Naive B cell (primary cell): ENCODE measurements around the gene ADGRG3. TPM values are rescaled to one million over a fixed set of nuclear protein-coding genes. Genes with fewer than 3 reads are reported as not detected.

Experiments used
- ATAC-seq, 2 donors: fragments of 150-1000 bp; cut with Tn5 transposase; 2 replicates each; pipeline ENCODE4 v1.10.0; 2021; ENCODE audit warnings: low read depth in 2 of 2, mild to moderate bottlenecking in 2 of 2, moderate library complexity in 2 of 2
- DNase-seq: peaks from one replicate; pipeline ENCODE4 v3.0.0; 2022
- H3K27ac Mint-ChIP-seq, 6 donors: one replicate each; pipeline ENCODE4 v1.8.0; 2020 to 2022; ENCODE audit warnings: mild to moderate bottlenecking in 6 of 6, mixed read lengths in 6 of 6, moderate library complexity in 5 of 6, inconsistent platforms in 2 of 6
- H3K27me3 Mint-ChIP-seq, 3 donors: one replicate each; pipeline ENCODE4 v1.8.0; 2021 to 2022; ENCODE audit warnings: mixed read lengths in 3 of 3, mild to moderate bottlenecking in 1 of 3
- H3K36me3 Mint-ChIP-seq, 2 donors: one replicate each; pipeline ENCODE4 v1.8.0; 2020 to 2022; ENCODE audit warnings: mixed read lengths in 2 of 2, inconsistent platforms in 1 of 2, mild to moderate bottlenecking in 1 of 2
- H3K4me1 Mint-ChIP-seq, 3 donors: one replicate each; pipeline ENCODE4 v1.8.0; 2020 to 2022; ENCODE audit warnings: mixed read lengths in 3 of 3, inconsistent platforms in 1 of 3, mild to moderate bottlenecking in 1 of 3, moderate library complexity in 1 of 3
- H3K4me3 Mint-ChIP-seq, 8 donors: one replicate each; pipeline ENCODE4 v1.8.0; 2020 to 2022; ENCODE audit warnings: mild to moderate bottlenecking in 8 of 8, mixed read lengths in 8 of 8, moderate library complexity in 8 of 8, inconsistent platforms in 2 of 8
- H3K9me3 Mint-ChIP-seq, 7 donors: one replicate each; pipeline ENCODE4 v1.8.0; 2020 to 2022; ENCODE audit warnings: mixed read lengths in 7 of 7, mild to moderate bottlenecking in 5 of 7, inconsistent platforms in 2 of 7, moderate library complexity in 1 of 7
- polyA plus RNA-seq, 6 donors: library from polyadenylated mRNA; unstranded; fragments of 300-500 nt; fragmentation: Illumina TruSeq; gene quantifications; one replicate each; pipeline ENCODE4 v1.2.3, GENCODE V29; 2021; ENCODE audit warnings: low read depth in 6 of 6

Gene ADGRG3
- polyA plus RNA-seq, 6 donors from 2014 or later, result 0.11 to 0.55 TPM; not detected in 4

DNA sequence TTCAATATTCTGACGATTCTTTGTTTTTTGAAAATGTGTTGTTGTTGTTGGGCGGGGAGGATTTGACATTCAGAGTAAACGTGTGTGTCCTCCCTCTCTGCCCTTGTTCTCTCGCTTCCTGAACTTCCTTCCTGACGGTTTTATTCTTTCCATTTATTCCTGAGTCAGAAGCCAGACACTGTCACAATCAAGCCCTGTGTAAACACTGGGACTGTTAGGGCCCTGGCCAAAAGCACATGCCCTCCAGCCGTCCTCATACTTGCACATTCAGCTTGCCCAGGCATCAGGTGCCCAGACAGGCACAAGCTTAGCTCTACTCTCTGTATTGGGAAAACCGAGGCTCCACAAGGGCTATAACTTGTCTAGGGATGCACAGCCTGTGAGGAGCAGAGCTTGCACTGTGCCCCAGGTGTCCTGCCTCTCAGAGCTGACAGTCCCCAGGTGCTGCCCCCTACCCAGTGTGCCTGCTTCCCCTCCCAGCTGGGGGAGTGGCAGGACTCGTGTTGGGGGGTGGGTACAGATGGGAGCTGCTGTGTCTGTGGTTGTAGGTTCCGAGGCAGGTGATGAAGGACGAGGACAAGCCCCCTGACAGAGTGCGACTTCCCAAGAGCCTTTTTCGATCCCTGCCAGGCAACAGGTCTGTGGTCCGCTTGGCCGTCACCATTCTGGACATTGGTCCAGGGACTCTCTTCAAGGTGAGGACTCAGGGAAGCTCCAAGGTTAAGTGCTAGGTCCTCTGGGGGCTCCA lies 9.7 kb downstream of the ADGRG3 start:
- ATAC-seq (no peak), DNase-seq (no peak)
- Mint-ChIP-seq H3K27me3 (peaks cover 0 to 9% (median 0%) of the 10 kb centered on the region in 3 donors), H3K36me3 (no peaks in the 10 kb centered on the region), H3K9me3 (no peaks in the 10 kb centered on the region), H3K4me1 (peaks cover 0 to 7% (median 0%) of the 10 kb centered on the region in 3 donors), H3K4me3 (no peak overlapping the region), H3K27ac (peak overlapping the region in 1 of 6 donors; percentile 15)

- Mint-ChIP-seq H3K36me3 (no peaks in the 10 kb centered on the region), H3K4me1 (peaks cover 0 to 7% (median 0%) of the 10 kb centered on the region in 3 donors), H3K4me3 (no peak overlapping the region), H3K27ac (peak overlapping the region in 2 of 6 donors; percentile 19 to 22), H3K27me3 (no peaks in the 10 kb centered on the region), H3K9me3 (no peaks in the 10 kb centered on the region)
- ATAC-seq (no peak), DNase-seq (no peak)
These were observed 10.9 kb downstream of the ADGRG3 start for GRCh38 chr16:57679016-57679415.

- H3K27ac Mint-ChIP-seq, result peak overlapping the region in 2 of 6 donors; percentile 44 to 74
- no peak overlapping the region for H3K4me3 Mint-ChIP-seq
- H3K27me3 Mint-ChIP-seq, result no peaks in the 10 kb centered on the region
- no peaks in the 10 kb centered on the region for H3K36me3 Mint-ChIP-seq
- H3K9me3 Mint-ChIP-seq, result no peaks in the 10 kb centered on the region
- no peak for DNase-seq
- peaks cover 0 to 7% (median 0%) of the 10 kb centered on the region in 3 donors for H3K4me1 Mint-ChIP-seq
- no peak for ATAC-seq
These were observed 11.8 kb downstream of the ADGRG3 start for GRCh38 chr16:57679767-57680482.

DNA sequence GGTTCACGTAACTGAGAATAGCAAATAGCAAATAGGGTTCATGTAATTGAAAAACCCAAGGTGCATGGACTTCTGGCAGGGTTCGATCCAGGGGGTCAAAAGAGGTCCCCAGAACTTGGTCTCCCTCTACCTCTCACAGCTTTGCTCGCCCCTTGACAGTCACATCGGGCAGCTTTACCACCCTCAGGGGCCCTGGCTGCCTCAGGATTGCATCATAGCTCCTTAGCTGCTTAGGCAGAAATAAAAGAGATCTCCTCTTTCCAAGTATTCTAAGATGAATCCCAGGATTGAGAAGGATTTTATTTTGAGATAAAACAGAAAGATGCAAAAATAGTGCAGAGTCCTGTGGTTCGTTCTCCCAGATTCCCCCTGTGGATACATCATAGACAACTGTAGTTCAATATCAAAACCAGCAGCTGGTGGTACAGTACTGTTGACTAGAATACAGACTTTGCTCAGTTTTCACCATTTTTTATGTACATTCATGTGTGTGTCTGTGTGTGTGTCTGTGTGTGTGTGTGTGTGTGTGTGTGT lies 12.8 kb downstream of the ADGRG3 start:
- Mint-ChIP-seq H3K27ac (no peak overlapping the region), H3K27me3 (no peaks in the 10 kb centered on the region), H3K4me3 (no peak overlapping the region), H3K36me3 (no peaks in the 10 kb centered on the region), H3K9me3 (no peaks in the 10 kb centered on the region), H3K4me1 (peaks cover 0 to 7% (median 0%) of the 10 kb centered on the region in 3 donors)
- no peak for ATAC-seq
- DNase-seq, result no peak

GRCh38 chr16:57681950-57682728 lies 14.0 kb downstream of the ADGRG3 start:
- no peak overlapping the region for H3K4me3 Mint-ChIP-seq
- peaks cover 0 to 7% (median 0%) of the 10 kb centered on the region in 3 donors for H3K4me1 Mint-ChIP-seq
- H3K27me3 Mint-ChIP-seq, result no peaks in the 10 kb centered on the region
- DNase-seq, result no peak
- H3K9me3 Mint-ChIP-seq, result no peaks in the 10 kb centered on the region
- no peak overlapping the region for H3K27ac Mint-ChIP-seq
- no peak for ATAC-seq
- H3K36me3 Mint-ChIP-seq, result no peaks in the 10 kb centered on the region

- no peak for ATAC-seq
- peaks cover 0 to 7% (median 0%) of the 10 kb centered on the region in 3 donors for H3K4me1 Mint-ChIP-seq
- H3K9me3 Mint-ChIP-seq, result no peaks in the 10 kb centered on the region
- no peak for DNase-seq
- no peak overlapping the region for H3K4me3 Mint-ChIP-seq
- no peaks in the 10 kb centered on the region for H3K36me3 Mint-ChIP-seq
- H3K27ac Mint-ChIP-seq, result no peak overlapping the region
- H3K27me3 Mint-ChIP-seq, result no peaks in the 10 kb centered on the region
These were observed 14.9 kb downstream of the ADGRG3 start for GRCh38 chr16:57682809-57683635.

GRCh38 chr16:57683636-57684545 lies 15.8 kb downstream of the ADGRG3 start:
- no peak for ATAC-seq
- Mint-ChIP-seq H3K4me3 (no peak overlapping the region), H3K36me3 (no peaks in the 10 kb centered on the region), H3K27ac (peak overlapping the region in 1 of 6 donors; percentile 48), H3K9me3 (no peaks in the 10 kb centered on the region), H3K4me1 (peaks cover under 1 to 7% (median 3%) of the 10 kb centered on the region in 3 donors), H3K27me3 (no peaks in the 10 kb centered on the region)
- no peak for DNase-seq

- Mint-ChIP-seq H3K4me3 (no peak overlapping the region), H3K27me3 (no peaks in the 10 kb centered on the region), H3K9me3 (no peaks in the 10 kb centered on the region), H3K36me3 (no peaks in the 10 kb centered on the region), H3K27ac (peak overlapping the region in 2 of 6 donors; percentile 48 to 83), H3K4me1 (peaks cover 10 to 12% (median 10%) of the 10 kb centered on the region in 3 donors)
- no peak for ATAC-seq
- DNase-seq, result no peak
These were observed 16.7 kb downstream of the ADGRG3 start for GRCh38 chr16:57684626-57685358.

- Mint-ChIP-seq H3K9me3 (no peaks in the 10 kb centered on the region), H3K27me3 (no peaks in the 10 kb centered on the region), H3K36me3 (no peaks in the 10 kb centered on the region), H3K27ac (peak overlapping the region in 1 of 6 donors; percentile 11), H3K4me3 (no peak overlapping the region), H3K4me1 (peaks cover 12 to 21% (median 14%) of the 10 kb centered on the region in 3 donors)
- DNase-seq (no peak), ATAC-seq (no peak)
These were observed 17.5 kb downstream of the ADGRG3 start for GRCh38 chr16:57685633-57686032.

DNA sequence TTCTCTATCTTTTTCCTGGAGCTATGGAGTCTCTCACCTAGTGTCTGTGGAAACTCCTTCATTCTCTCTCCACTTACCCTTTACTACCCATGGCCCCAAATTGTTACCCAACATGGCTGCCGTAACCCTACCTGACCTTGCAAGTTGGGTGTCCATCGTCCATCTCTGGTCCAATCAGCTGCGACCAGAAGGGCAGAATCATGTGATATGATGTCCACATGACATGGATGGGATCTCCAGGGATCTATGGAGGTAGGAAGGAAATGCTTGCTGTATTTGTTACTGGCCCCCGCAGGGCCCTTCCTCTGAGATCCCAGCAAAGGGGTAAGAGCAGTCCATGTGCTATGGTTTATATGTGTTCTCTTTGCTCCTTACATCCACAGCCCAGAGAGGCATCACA lies 18.5 kb downstream of the ADGRG3 start:
- H3K9me3 Mint-ChIP-seq, result no peaks in the 10 kb centered on the region
- H3K36me3 Mint-ChIP-seq, result no peaks in the 10 kb centered on the region
- no peak overlapping the region for H3K4me3 Mint-ChIP-seq
- DNase-seq (no peak), ATAC-seq (no peak)
- peak overlapping the region in 1 of 6 donors; percentile 14 for H3K27ac Mint-ChIP-seq
- H3K27me3 Mint-ChIP-seq, result no peaks in the 10 kb centered on the region
- peaks cover 17 to 30% (median 19%) of the 10 kb centered on the region in 3 donors for H3K4me1 Mint-ChIP-seq

- Mint-ChIP-seq H3K27ac (peak overlapping the region; percentile 76 to 97 (median 90)), H3K36me3 (no peaks in the 10 kb centered on the region), H3K4me1 (peaks cover 17 to 33% (median 23%) of the 10 kb centered on the region in 3 donors), H3K9me3 (no peaks in the 10 kb centered on the region), H3K27me3 (no peaks in the 10 kb centered on the region), H3K4me3 (no peak overlapping the region)
- ATAC-seq (no peak), DNase-seq (no peak)
These were observed 19.3 kb downstream of the ADGRG3 start for GRCh38 chr16:57687363-57687929.
